Measurements from ENCODE around the gene MTMR4.

Gene MTMR4

DNA sequence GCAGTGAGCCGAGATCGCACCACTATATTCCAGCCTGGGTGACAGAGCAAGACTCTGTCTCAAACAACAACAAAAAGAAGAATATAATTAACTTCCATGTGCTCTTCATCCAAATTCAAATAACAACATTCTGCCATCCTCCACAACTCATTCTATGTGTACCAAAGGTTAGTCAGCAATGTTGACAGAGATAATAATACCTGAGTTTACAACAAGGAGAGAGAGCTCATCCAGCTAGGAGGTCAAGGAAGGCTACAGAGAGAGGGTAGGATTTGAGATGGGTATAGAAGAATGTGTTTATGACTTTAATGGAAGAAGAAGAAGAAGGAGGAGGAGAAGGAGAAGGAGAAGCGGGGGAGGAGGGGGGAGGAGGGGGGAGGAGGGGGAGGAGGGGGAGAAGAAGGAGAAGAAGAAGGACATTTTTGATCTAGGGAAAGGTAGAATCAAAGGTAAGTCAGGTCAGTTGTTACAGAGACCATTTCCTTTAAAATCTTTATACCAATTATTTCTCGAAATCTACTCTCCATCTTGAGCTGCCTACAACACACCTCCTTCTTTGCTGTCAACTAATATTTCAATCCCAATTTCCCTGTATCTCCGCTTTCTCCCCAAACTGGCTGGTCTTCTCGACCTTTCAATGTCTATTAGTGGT, 16.1 kb downstream of the MTMR4 start:
- Mint-ChIP-seq H3K4me3 (no peak overlapping the region), H3K9me3 (no peaks in the 10 kb centered on the region), H3K27me3 (ENCODE audit: low read depth, poor library complexity) (no peaks in the 10 kb centered on the region), H3K27ac (no peak overlapping the region), H3K4me1 (no peaks in the 10 kb centered on the region), H3K36me3 (ENCODE audit: low read depth) (peaks cover 68% of the 10 kb centered on the region)
- TF ChIP-seq, protein P1, sequence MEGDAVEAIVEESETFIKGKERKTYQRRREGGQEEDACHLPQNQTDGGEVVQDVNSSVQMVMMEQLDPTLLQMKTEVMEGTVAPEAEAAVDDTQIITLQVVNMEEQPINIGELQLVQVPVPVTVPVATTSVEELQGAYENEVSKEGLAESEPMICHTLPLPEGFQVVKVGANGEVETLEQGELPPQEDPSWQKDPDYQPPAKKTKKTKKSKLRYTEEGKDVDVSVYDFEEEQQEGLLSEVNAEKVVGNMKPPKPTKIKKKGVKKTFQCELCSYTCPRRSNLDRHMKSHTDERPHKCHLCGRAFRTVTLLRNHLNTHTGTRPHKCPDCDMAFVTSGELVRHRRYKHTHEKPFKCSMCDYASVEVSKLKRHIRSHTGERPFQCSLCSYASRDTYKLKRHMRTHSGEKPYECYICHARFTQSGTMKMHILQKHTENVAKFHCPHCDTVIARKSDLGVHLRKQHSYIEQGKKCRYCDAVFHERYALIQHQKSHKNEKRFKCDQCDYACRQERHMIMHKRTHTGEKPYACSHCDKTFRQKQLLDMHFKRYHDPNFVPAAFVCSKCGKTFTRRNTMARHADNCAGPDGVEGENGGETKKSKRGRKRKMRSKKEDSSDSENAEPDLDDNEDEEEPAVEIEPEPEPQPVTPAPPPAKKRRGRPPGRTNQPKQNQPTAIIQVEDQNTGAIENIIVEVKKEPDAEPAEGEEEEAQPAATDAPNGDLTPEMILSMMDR (IDR thresholded peaks at IDR 0.05) = no peak
- no peak for DNase-seq

DNA sequence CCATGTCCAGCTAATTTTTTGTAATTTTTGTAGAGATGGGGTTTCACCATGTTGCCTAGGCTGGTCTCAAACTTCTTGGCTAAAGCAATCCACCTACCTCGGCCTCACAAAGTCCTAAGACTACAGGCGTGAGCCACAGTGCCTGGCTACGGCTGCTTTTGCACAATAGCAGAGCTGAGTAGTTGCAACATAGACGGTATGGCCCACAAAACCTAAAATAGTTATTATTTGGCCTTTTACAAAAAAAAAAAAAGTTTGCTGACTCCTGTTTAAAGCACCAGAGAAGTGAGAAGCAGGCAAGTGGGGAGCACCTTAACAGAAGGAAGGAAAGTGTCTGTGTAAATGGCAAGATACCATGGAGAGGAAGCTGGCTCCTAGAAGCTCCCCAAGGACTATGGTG, 20.9 kb downstream of the MTMR4 start:
- Mint-ChIP-seq H3K27me3 (ENCODE audit: low read depth, poor library complexity) (no peaks in the 10 kb centered on the region), H3K9me3 (no peaks in the 10 kb centered on the region), H3K4me1 (no peaks in the 10 kb centered on the region), H3K27ac (no peak overlapping the region), H3K4me3 (no peak overlapping the region), H3K36me3 (ENCODE audit: low read depth) (peaks cover 83% of the 10 kb centered on the region)
- TF ChIP-seq, protein P1 (IDR thresholded peaks at IDR 0.05) = no peak
- no peak for DNase-seq

DNA sequence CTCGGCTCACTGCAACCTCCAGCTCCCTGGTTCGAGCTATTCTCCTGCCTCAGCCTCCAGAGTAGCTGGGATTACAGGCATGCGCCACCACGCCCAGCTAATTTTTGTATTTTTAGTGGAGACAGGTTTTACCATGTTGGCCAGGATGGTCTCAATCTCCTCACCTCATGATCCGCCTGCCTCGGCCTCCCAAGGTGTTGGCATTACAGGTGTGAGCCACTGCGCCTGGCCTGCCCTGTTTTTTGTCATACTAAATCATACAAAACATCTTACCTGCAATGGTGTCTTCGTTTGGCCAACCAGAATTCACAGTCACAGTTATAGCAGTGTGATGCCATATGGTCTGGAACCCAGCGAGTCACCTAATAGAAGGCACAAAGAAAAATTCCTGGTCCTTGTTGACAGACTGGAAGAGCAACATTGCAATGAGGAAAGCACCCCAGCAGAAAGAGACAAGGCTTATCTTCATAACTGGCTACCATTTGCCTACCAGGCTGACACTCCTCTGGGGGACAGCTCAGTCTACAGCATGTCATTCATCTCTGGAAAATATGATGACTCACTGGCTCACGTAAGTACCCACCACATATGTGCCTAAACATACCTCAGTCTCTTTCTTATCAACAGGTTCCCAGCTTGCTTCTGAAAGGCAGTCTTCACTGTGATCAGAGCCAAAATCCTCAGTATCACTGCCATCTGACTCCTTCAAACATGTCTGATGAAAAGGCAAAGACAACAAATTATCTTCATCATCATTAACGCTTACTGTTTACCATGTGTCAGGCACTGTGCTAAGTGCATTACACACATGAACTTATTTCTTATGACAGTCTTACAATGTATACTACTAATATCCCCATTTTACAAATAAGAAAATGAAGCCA, 22.0 kb downstream of the MTMR4 start:
- H3K27ac Mint-ChIP-seq = no peak overlapping the region
- TF ChIP-seq, protein P1 (IDR thresholded peaks at IDR 0.05) = no peak
- H3K27me3 Mint-ChIP-seq (ENCODE audit: low read depth, poor library complexity) = no peaks in the 10 kb centered on the region

DNA sequence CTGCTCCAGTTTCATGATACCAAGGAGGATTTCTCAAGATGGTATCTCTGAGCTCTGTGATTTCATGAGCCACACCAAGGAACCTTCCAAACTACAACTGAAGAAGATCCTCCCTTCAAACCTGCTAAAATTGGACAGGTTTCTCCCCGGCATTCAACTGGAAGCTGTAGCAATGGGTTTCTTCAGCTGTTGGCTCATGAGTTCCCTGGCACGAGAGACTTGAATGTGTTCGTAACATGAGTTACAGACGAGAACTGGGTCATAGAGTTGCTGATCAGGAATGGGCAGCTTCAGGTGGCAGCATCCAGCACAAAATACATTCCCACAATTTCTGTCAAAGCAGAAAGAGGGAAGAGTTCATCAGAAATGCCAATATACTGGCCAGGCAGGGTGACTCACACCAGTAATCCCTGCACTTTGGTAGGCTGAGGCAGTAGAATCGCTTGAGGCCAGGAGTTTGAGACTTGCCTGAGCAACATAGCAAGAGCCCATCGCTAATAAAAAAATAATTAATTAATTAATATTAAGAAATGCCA, 22.9 kb downstream of the MTMR4 start:
- TF ChIP-seq, protein P1 (IDR thresholded peaks at IDR 0.05) = no peak
- Mint-ChIP-seq H3K4me1 (no peaks in the 10 kb centered on the region), H3K27me3 (ENCODE audit: low read depth, poor library complexity) (no peaks in the 10 kb centered on the region), H3K4me3 (no peak overlapping the region), H3K27ac (no peak overlapping the region), H3K9me3 (no peaks in the 10 kb centered on the region), H3K36me3 (ENCODE audit: low read depth) (peaks cover 80% of the 10 kb centered on the region)
- DNase-seq = no peak

More for the DNA sequence above, 22.0 kb downstream of the MTMR4 start:
- H3K4me3 Mint-ChIP-seq = no peak overlapping the region
- H3K9me3 Mint-ChIP-seq = no peaks in the 10 kb centered on the region
- H3K4me1 Mint-ChIP-seq = no peaks in the 10 kb centered on the region
- H3K36me3 Mint-ChIP-seq (ENCODE audit: low read depth) = peaks cover 77% of the 10 kb centered on the region
- DNase-seq = no peak

DNA sequence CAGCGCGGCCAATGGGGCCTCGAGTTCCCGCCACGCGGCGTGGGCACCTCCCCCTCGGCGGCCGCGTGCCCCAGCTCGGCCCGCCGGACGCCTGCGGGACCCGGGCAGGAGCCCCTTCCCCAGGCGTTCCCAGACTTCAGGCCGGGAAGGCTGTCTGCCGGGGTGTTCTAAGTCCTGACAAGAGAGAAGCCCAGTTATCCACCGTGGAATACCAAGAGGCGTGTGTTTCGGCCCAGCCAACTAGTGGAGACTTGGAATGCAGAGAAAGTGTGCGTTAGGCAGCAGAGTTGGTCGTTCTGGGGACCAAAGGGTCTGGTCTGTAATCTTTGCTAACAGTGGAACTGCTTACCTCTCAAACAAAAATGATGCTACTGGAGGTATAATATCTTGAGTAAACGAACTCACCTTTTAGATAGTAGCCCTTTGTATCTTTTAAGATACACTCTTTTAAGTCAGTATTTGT, 26.0 kb downstream of the MTMR4 start:
- Mint-ChIP-seq H3K4me1 (no peaks in the 10 kb centered on the region), H3K4me3 (no peak overlapping the region), H3K27ac (no peak overlapping the region), H3K27me3 (ENCODE audit: low read depth, poor library complexity) (peaks cover 4% of the 10 kb centered on the region), H3K9me3 (no peaks in the 10 kb centered on the region), H3K36me3 (ENCODE audit: low read depth) (peaks cover 56% of the 10 kb centered on the region)
- DNase-seq = no peak
- TF ChIP-seq, protein P1 (IDR thresholded peaks at IDR 0.05) = no peak
